ENCODE measurements around the gene PRDM13.

The PRDM13 gene

GRCh38 chr6:99587792-99588191 lies 18.8 kb upstream of the PRDM13 start:
- Histone ChIP-seq H4K20me1 (ENCODE audit: insufficient read depth, low read length) (no peaks in the 10 kb centered on the region), H3K4me1 (ENCODE audit: low read length) (no peaks in the 10 kb centered on the region), H3K9ac (ENCODE audit: low read length) (no peak overlapping the region), H3K9me3 (ENCODE audit: insufficient read depth, low read length) (no peaks in the 10 kb centered on the region), H3K36me3 (replicated peaks; ENCODE audit: low read depth, low read length) (no peaks in the 10 kb centered on the region), H3K79me2 (ENCODE audit: low read length) (no peaks in the 10 kb centered on the region), H3K4me2 (ENCODE audit: low read length) (no peak overlapping the region), H2AFZ (ENCODE audit: low read depth, low read length) (no peak overlapping the region), H3K27ac (ENCODE audit: low read length) (no peak overlapping the region), H3K4me3 (ENCODE audit: low read length) (no peak overlapping the region), H3K27me3 (ENCODE audit: low read depth, low read length) (no peaks in the 10 kb centered on the region; the same call in 1 of the 2 replicates)
- TF ChIP-seq CTCF (IDR thresholded peaks at IDR 0.05; ENCODE audit: low read depth, low read length) (no peak), EZH2phosphoT487 (IDR thresholded peaks at IDR 0.05; ENCODE audit: low read depth) (no peak)

- H2AFZ ChIP-seq (ENCODE audit: low read depth, low read length), result peak overlapping the region; percentile 74
Measured at GRCh38 chr6:99588618-99589289, 17.9 kb upstream of the PRDM13 start.

GRCh38 chr6:99589290-99589672 lies 17.4 kb upstream of the PRDM13 start:
- peak overlapping the region; percentile 79 for H3K4me2 ChIP-seq (ENCODE audit: low read length)
- H3K79me2 ChIP-seq (ENCODE audit: low read length), result no peaks in the 10 kb centered on the region
- H3K4me1 ChIP-seq (ENCODE audit: low read length), result no peaks in the 10 kb centered on the region
- no peak for TF ChIP-seq EZH2phosphoT487 (IDR thresholded peaks at IDR 0.05; ENCODE audit: low read depth)
- no peak for TF ChIP-seq CTCF (IDR thresholded peaks at IDR 0.05; ENCODE audit: low read depth, low read length)
- H3K9ac ChIP-seq (ENCODE audit: low read length), result peak overlapping the region; percentile 54
- H4K20me1 ChIP-seq (ENCODE audit: insufficient read depth, low read length), result no peaks in the 10 kb centered on the region
- H2AFZ ChIP-seq (ENCODE audit: low read depth, low read length), result peak overlapping the region; percentile 74
- H3K36me3 ChIP-seq (replicated peaks; ENCODE audit: low read depth, low read length), result no peaks in the 10 kb centered on the region
- peak overlapping the region; percentile 78 for H3K4me3 ChIP-seq (ENCODE audit: low read length)
- H3K27ac ChIP-seq (ENCODE audit: low read length), result no peak overlapping the region
- no peaks in the 10 kb centered on the region for H3K9me3 ChIP-seq (ENCODE audit: insufficient read depth, low read length)
- H3K27me3 ChIP-seq (ENCODE audit: low read depth, low read length), result no peaks in the 10 kb centered on the region; the same call in 1 of the 2 replicates

More at GRCh38 chr6:99588618-99589289, 17.9 kb upstream of the PRDM13 start:
- no peak overlapping the region for H3K27ac ChIP-seq (ENCODE audit: low read length)
- no peaks in the 10 kb centered on the region for H4K20me1 ChIP-seq (ENCODE audit: insufficient read depth, low read length)
- H3K9ac ChIP-seq (ENCODE audit: low read length), result peak overlapping the region; percentile 54
- H3K27me3 ChIP-seq (ENCODE audit: low read depth, low read length), result no peaks in the 10 kb centered on the region; the same call in 1 of the 2 replicates
- H3K36me3 ChIP-seq (replicated peaks; ENCODE audit: low read depth, low read length), result no peaks in the 10 kb centered on the region
- H3K4me3 ChIP-seq (ENCODE audit: low read length), result peak overlapping the region; percentile 78
- no peaks in the 10 kb centered on the region for H3K79me2 ChIP-seq (ENCODE audit: low read length)
- H3K4me2 ChIP-seq (ENCODE audit: low read length), result peak overlapping the region; percentile 79
- H3K4me1 ChIP-seq (ENCODE audit: low read length), result no peaks in the 10 kb centered on the region
- TF ChIP-seq EZH2phosphoT487 (IDR thresholded peaks at IDR 0.05; ENCODE audit: low read depth) (no peak), CTCF (IDR thresholded peaks at IDR 0.05; ENCODE audit: low read depth, low read length) (peak; percentile 73)
- H3K9me3 ChIP-seq (ENCODE audit: insufficient read depth, low read length), result no peaks in the 10 kb centered on the region

- no peak for TF ChIP-seq CTCF (IDR thresholded peaks at IDR 0.05; ENCODE audit: low read depth, low read length)
- TF ChIP-seq EZH2phosphoT487 (IDR thresholded peaks at IDR 0.05; ENCODE audit: low read depth), result no peak
- H3K9ac ChIP-seq (ENCODE audit: low read length), result no peak overlapping the region
- H3K36me3 ChIP-seq (replicated peaks; ENCODE audit: low read depth, low read length), result no peaks in the 10 kb centered on the region
- H3K9me3 ChIP-seq (ENCODE audit: insufficient read depth, low read length), result no peaks in the 10 kb centered on the region
- no peak overlapping the region for H3K4me2 ChIP-seq (ENCODE audit: low read length)
- no peak overlapping the region for H2AFZ ChIP-seq (ENCODE audit: low read depth, low read length)
- H3K27ac ChIP-seq (ENCODE audit: low read length), result no peak overlapping the region
- no peak overlapping the region for H3K4me3 ChIP-seq (ENCODE audit: low read length)
- H4K20me1 ChIP-seq (ENCODE audit: insufficient read depth, low read length), result no peaks in the 10 kb centered on the region
- H3K79me2 ChIP-seq (ENCODE audit: low read length), result no peaks in the 10 kb centered on the region
- H3K4me1 ChIP-seq (ENCODE audit: low read length), result no peaks in the 10 kb centered on the region
- no peaks in the 10 kb centered on the region; the same call in 1 of the 2 replicates for H3K27me3 ChIP-seq (ENCODE audit: low read depth, low read length)
Measured at GRCh38 chr6:99589907-99590493, 16.6 kb upstream of the PRDM13 start.

All from OCI-LY3 (cell line).